ENCODE data around the gene MAPKAP1.

MAPKAP1 gene

GRCh38 chr9:125410522-125410894 lies 296.5 kb downstream of the MAPKAP1 start:
- DNase-seq (ENCODE audit: low read depth, low spot score), result no peak
- Histone ChIP-seq H3K36me3 (ENCODE audit: insufficient read depth, low read length) (no peaks in the 10 kb centered on the region), H3K4me3 (no peak overlapping the region), H3K27ac (no peak overlapping the region), H3K9me3 (ENCODE audit: low read depth, low read length) (no peaks in the 10 kb centered on the region), H3K9ac (ENCODE audit: insufficient read length) (no peak overlapping the region)
- no peak for TF ChIP-seq EZH2 (IDR thresholded peaks at IDR 0.05)
- no peak for TF ChIP-seq POLR2AphosphoS5 (IDR thresholded peaks at IDR 0.05; ENCODE audit: borderline replicate concordance, low read depth, low read length)
- TF ChIP-seq FOXP2 (optimal IDR thresholded peaks at IDR 0.05; ENCODE audit: control extremely low read depth, extremely low read length, insufficient read depth), result no peak

DNA sequence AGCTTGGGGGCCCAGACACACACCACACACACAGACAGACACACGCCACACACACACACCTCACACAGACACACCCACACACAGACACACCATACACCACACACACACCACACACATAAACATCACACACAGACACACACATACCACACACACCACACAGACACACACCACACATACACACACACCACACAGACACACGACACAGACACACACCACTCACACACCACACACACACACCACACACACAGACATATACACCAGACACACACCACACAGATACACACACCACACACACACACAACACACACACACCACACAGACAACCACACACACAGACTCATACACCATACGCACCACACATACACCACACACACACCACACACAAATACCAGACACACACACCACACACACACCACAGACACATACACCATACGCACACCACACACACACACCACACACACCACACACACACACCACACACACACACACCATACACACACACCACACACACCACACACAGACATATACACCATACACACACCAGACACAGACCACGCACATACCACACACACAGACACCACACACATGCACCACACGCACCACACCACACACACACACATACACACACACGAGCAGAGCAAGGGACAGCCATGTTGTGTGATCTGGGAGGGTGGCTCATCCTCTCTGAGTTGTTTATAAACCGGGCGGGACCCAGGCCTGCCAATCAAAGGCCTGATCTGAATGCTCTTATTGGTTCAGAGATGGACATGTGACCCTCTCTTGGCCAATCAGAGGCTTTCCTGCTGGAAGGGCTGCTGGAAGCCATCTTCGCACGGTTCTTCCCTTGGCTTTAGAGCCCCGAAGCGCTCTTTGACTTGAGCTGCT lies 297.1 kb downstream of the MAPKAP1 start:
- no peak for DNase-seq (ENCODE audit: low read depth, low spot score)
- no peak for TF ChIP-seq EZH2 (IDR thresholded peaks at IDR 0.05)
- no peak for TF ChIP-seq POLR2AphosphoS5 (IDR thresholded peaks at IDR 0.05; ENCODE audit: borderline replicate concordance, low read depth, low read length)
- TF ChIP-seq FOXP2 (optimal IDR thresholded peaks at IDR 0.05; ENCODE audit: control extremely low read depth, extremely low read length, insufficient read depth), result no peak
- Histone ChIP-seq H3K27ac (no peak overlapping the region), H3K36me3 (ENCODE audit: insufficient read depth, low read length) (no peaks in the 10 kb centered on the region), H3K9me3 (ENCODE audit: low read depth, low read length) (no peaks in the 10 kb centered on the region), H3K4me3 (no peak overlapping the region), H3K9ac (ENCODE audit: insufficient read length) (no peak overlapping the region)

DNA sequence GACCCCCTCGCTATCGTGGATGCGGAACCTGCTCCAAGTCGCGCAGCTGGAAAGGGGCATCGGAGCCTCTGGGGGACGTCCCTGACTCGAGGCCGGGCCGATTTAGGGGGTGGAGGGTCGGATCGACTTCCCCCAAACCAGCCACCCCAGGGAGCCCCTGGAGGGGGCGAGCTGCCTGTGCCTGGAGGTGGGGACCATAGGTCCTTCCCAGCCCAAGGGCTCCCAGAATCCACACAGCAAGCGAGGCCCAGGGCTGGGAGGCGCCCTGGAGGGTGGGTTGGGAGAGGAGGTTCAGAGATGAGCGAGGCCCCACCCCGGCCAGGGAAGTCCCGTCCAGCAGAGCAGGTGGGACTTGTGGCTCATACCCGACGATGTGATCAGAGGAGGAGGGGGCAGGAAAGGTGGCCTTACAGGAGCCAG lies 297.8 kb downstream of the MAPKAP1 start:
- no peaks in the 10 kb centered on the region for H3K36me3 ChIP-seq (ENCODE audit: insufficient read depth, low read length)
- H3K9me3 ChIP-seq (ENCODE audit: low read depth, low read length), result no peaks in the 10 kb centered on the region
- TF ChIP-seq EZH2 (IDR thresholded peaks at IDR 0.05) (no peak), POLR2AphosphoS5 (IDR thresholded peaks at IDR 0.05; ENCODE audit: borderline replicate concordance, low read depth, low read length) (no peak), FOXP2 (optimal IDR thresholded peaks at IDR 0.05; ENCODE audit: control extremely low read depth, extremely low read length, insufficient read depth) (no peak)
- H3K4me3 ChIP-seq, result no peak overlapping the region
- no peak for DNase-seq (ENCODE audit: low read depth, low spot score)
- no peak overlapping the region for H3K9ac ChIP-seq (ENCODE audit: insufficient read length)
- H3K27ac ChIP-seq, result no peak overlapping the region

DNA sequence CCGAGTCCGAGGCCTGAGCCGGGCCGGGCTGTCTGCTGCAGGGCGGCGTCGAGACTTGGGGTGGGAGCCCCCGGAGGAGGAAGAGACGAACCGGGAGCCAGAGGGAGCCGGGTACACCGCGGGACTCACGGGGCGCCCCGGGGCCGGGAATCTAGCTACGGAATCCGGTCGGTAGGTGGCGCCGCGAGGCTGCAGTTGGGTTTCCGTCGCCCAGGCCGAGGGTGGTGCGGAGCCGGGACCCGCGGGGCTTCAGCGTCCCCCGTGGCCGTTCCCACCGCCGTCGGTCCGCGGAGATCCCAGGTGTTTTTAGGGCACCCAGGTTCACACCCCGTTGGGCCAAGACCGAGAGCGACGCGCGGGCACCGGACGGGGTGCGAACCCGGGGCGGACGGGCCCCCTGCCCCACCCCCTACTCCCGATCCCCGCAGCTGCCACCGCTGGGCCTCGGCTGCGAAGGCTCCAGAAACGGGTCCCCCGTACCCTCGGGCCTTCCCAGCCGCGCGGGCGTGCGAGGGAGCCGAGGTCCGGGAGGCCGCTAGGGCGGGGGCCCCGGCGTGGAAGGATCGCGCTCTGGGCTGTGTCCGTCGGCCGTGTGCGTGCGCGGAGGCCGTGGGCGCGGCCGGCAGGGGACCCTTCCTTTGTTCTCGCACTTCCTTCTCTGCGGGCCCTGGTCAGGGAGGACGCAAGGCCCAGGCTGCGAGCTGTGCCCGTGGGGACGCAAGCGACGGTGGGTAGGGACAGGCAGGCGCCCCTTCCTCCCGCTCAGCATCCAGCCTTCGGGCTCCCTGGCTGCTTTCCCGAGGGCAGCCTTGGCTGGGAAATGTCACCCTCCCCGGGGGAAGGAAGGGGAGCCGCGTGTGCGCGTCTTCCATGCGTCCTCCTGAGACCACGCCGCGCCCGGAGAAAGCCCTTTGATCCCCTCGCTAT lies 298.8 kb downstream of the MAPKAP1 start:
- Histone ChIP-seq H3K9me3 (ENCODE audit: low read depth, low read length) (no peaks in the 10 kb centered on the region), H3K9ac (ENCODE audit: insufficient read length) (peak overlapping the region; percentile 57), H3K27ac (no peak overlapping the region), H3K4me3 (peak overlapping the region; percentile 82), H3K36me3 (ENCODE audit: insufficient read depth, low read length) (no peaks in the 10 kb centered on the region)
- DNase-seq (ENCODE audit: low read depth, low spot score), result no peak
- TF ChIP-seq POLR2AphosphoS5 (IDR thresholded peaks at IDR 0.05; ENCODE audit: borderline replicate concordance, low read depth, low read length) (no peak), EZH2 (IDR thresholded peaks at IDR 0.05) (no peak), FOXP2 (optimal IDR thresholded peaks at IDR 0.05; ENCODE audit: control extremely low read depth, extremely low read length, insufficient read depth) (no peak)

DNA sequence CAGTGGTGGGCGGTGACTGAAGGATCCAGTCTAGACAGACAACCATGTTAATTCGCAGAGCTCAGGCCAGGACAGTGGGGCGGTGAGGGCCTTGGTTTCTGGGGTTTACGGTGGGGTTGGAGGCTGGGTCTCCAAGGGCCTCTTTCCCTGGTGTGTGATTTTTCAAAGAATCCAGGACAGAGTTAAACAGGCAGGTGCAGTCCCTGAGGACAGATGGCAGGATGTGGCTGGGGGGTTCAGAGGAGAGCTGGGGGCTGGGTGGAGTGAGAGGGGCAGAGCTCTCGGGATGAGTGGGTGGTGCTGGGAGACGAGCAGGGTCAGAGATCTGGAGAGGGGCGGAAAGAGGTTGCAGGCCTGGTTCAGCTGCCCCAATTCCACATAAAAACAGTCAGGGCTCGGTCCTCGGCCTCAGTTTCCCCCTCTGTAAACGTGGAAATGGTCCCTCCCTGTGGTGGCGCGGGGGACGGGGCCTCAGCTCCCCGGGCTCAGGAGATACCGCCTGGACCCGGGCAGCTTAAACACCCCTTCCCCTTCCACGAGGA lies 299.5 kb downstream of the MAPKAP1 start:
- no peak overlapping the region for H3K9ac ChIP-seq (ENCODE audit: insufficient read length)
- DNase-seq (ENCODE audit: low read depth, low spot score), result no peak
- H3K4me3 ChIP-seq, result peak overlapping the region; percentile 82
- no peaks in the 10 kb centered on the region for H3K9me3 ChIP-seq (ENCODE audit: low read depth, low read length)
- TF ChIP-seq POLR2AphosphoS5 (IDR thresholded peaks at IDR 0.05; ENCODE audit: borderline replicate concordance, low read depth, low read length) (no peak), EZH2 (IDR thresholded peaks at IDR 0.05) (no peak), FOXP2 (optimal IDR thresholded peaks at IDR 0.05; ENCODE audit: control extremely low read depth, extremely low read length, insufficient read depth) (no peak)
- H3K36me3 ChIP-seq (ENCODE audit: insufficient read depth, low read length), result no peaks in the 10 kb centered on the region
- no peak overlapping the region for H3K27ac ChIP-seq

- Histone ChIP-seq H3K27ac (no peak overlapping the region), H3K9me3 (ENCODE audit: low read depth, low read length) (no peaks in the 10 kb centered on the region), H3K9ac (ENCODE audit: insufficient read length) (no peak overlapping the region), H3K4me3 (no peak overlapping the region), H3K36me3 (ENCODE audit: insufficient read depth, low read length) (no peaks in the 10 kb centered on the region)
- DNase-seq (ENCODE audit: low read depth, low spot score), result no peak
- no peak for TF ChIP-seq POLR2AphosphoS5 (IDR thresholded peaks at IDR 0.05; ENCODE audit: borderline replicate concordance, low read depth, low read length)
- no peak for TF ChIP-seq FOXP2 (optimal IDR thresholded peaks at IDR 0.05; ENCODE audit: control extremely low read depth, extremely low read length, insufficient read depth)
- no peak for TF ChIP-seq EZH2 (IDR thresholded peaks at IDR 0.05)
Observed at GRCh38 chr9:125406810-125407087, 300.3 kb downstream of the MAPKAP1 start.

- Histone ChIP-seq H3K4me3 (no peak overlapping the region), H3K36me3 (ENCODE audit: insufficient read depth, low read length) (no peaks in the 10 kb centered on the region), H3K27ac (no peak overlapping the region), H3K9me3 (ENCODE audit: low read depth, low read length) (no peaks in the 10 kb centered on the region), H3K9ac (ENCODE audit: insufficient read length) (no peak overlapping the region)
- no peak for TF ChIP-seq POLR2AphosphoS5 (IDR thresholded peaks at IDR 0.05; ENCODE audit: borderline replicate concordance, low read depth, low read length)
- TF ChIP-seq EZH2 (IDR thresholded peaks at IDR 0.05), result no peak
- no peak for TF ChIP-seq FOXP2 (optimal IDR thresholded peaks at IDR 0.05; ENCODE audit: control extremely low read depth, extremely low read length, insufficient read depth)
- DNase-seq (ENCODE audit: low read depth, low spot score), result no peak
Observed at GRCh38 chr9:125405938-125406809, 300.8 kb downstream of the MAPKAP1 start.
